SK-N-SH (cell line): ENCODE results near the gene SYNE3. TPM values are rescaled to one million over a fixed set of nuclear protein-coding genes. Genes with fewer than 3 reads are reported as not detected.

Experiments used
- CTCF ChIA-PET: fragments of 300-600, 350-600 bp; formaldehyde crosslinking; extraction: SDS; loops from one replicate; lab custom pipeline; 2021; lab: Yijun Ruan, JAX
- POLR2A ChIA-PET: fragments of 350-600 bp; sonication (Branson Sonifier 250); formaldehyde crosslinking; extraction: SDS; loops from one replicate; lab custom pipeline; 2020; ENCODE audit warnings: antibody characterized with exemption, inconsistent platforms; lab: Yijun Ruan, JAX
- DNase-seq: peaks from one replicate; pipeline ENCODE4 v3.0.0; 2012
- H2AFZ ChIP-seq: fragments of 200-600 bp; sonication (generic); 2 replicates; pipeline ENCODE4 v1.8.1; 2016; ENCODE audit warnings: antibody characterized with exemption, mild to moderate bottlenecking, low read depth
- H3F3A ChIP-seq: fragments of 200-600 bp; sonication (generic); replicated peaks from 2 replicates; pipeline ENCODE3; 2016; ENCODE audit warnings: antibody characterized with exemption, mild to moderate bottlenecking; ENCODE audit not compliant: insufficient read depth
- H3K27ac ChIP-seq, 2 experiments: fragments of 200-500 bp in 1 of 2; fragments of 200-600 bp in 1 of 2; sonication (Bioruptor generic) in 1 of 2; sonication (generic), shearing (Covaris generic) in 1 of 2; 2 replicates each; pipeline versions ENCODE4 v1.5.1 to v1.6.1; 2014 to 2016; ENCODE audit warnings: low read depth in 2 of 2, inconsistent platforms in 1 of 2, low read length in 1 of 2, mild to moderate bottlenecking in 1 of 2, mixed read lengths in 1 of 2
- H3K27me3 ChIP-seq: fragments of 200-600 bp; sonication (generic), shearing (Covaris generic); 2 replicates; pipeline ENCODE4 v1.6.1; 2016; ENCODE audit warnings: mixed run types; ENCODE audit not compliant: insufficient read depth
- H3K36me3 ChIP-seq, 2 experiments: fragments of 200-500 bp in 1 of 2; fragments of 200-600 bp in 1 of 2; sonication (Bioruptor generic) in 1 of 2; sonication (generic) in 1 of 2; replicated peaks in 1 of 2; 2 replicates each; pipeline versions ENCODE3 to v1.5.1; 2014 to 2016; ENCODE audit warnings: low read length in 1 of 2, mild to moderate bottlenecking in 1 of 2; ENCODE audit not compliant: insufficient read depth in 2 of 2, control insufficient read depth in 1 of 2
- H3K4me1 ChIP-seq, 2 experiments: fragments of 200-500 bp in 1 of 2; fragments of 200-600 bp in 1 of 2; sonication (Bioruptor generic) in 1 of 2; sonication (generic), shearing (Covaris generic) in 1 of 2; 2 replicates each; pipeline versions ENCODE4 v1.5.1 to v1.6.1; 2014 to 2016; ENCODE audit warnings: low read depth in 1 of 2, low read length in 1 of 2, mixed run types in 1 of 2; ENCODE audit not compliant: insufficient read depth in 2 of 2, control insufficient read depth in 1 of 2
- H3K4me2 ChIP-seq: fragments of 200-600 bp; sonication (generic), shearing (Covaris generic); 2 replicates; pipeline ENCODE4 v1.6.1; 2017; ENCODE audit warnings: mixed run types
- H3K4me3 ChIP-seq, 2 experiments: fragments of 200-500 bp in 1 of 2; fragments of 200-600 bp in 1 of 2; sonication (Bioruptor generic) in 1 of 2; sonication (generic), shearing (Covaris generic) in 1 of 2; 2 replicates each; pipeline versions ENCODE4 v1.5.1 to v1.8.1; 2014 to 2016; ENCODE audit warnings: low read depth in 2 of 2, inconsistent platforms in 1 of 2, low read length in 1 of 2, mild to moderate bottlenecking in 1 of 2, mixed read lengths in 1 of 2, moderate library complexity in 1 of 2
- H3K79me2 ChIP-seq: fragments of 200-600 bp; sonication (generic); 2 replicates; pipeline ENCODE4 v1.8.1; 2017; ENCODE audit warnings: mild to moderate bottlenecking; ENCODE audit not compliant: insufficient read depth
- H3K9ac ChIP-seq: fragments of 200-600 bp; sonication (generic); 2 replicates; pipeline ENCODE4 v1.6.1; 2017; ENCODE audit warnings: mixed run types
- H3K9me2 ChIP-seq: fragments of 200-600 bp; sonication (generic); 2 replicates; pipeline ENCODE4 v1.6.1; 2017; ENCODE audit warnings: mixed run types
- H3K9me3 ChIP-seq: fragments of 200-600 bp; sonication (generic); 2 replicates; pipeline ENCODE4 v1.6.1; 2017; ENCODE audit warnings: mixed run types, mild to moderate bottlenecking, moderate library complexity
- H4K20me1 ChIP-seq: fragments of 200-600 bp; sonication (generic); 2 replicates; pipeline ENCODE4 v1.6.1; 2017; ENCODE audit warnings: mild to moderate bottlenecking, mixed run types; ENCODE audit not compliant: insufficient read depth
- ELF1 ChIP-seq: IDR thresholded peaks from 2 replicates; pipeline ENCODE4 v1.4.0; 2012
- EP300 ChIP-seq, 2 experiments: IDR thresholded peaks; 2 replicates each; pipeline versions ENCODE4 v1.4.0 to v1.6.1; 2012; ENCODE audit warnings: borderline replicate concordance in 1 of 2, low read depth in 1 of 2, low read length in 1 of 2
- GATA2 ChIP-seq: sonication (generic); formaldehyde crosslinking; IDR thresholded peaks from 2 replicates; pipeline ENCODE4 v1.5.0; 2020; ENCODE audit warnings: mild to moderate bottlenecking, missing genetic modification reagents
- MXI1 ChIP-seq: IDR thresholded peaks from 2 replicates; pipeline ENCODE4 v1.6.1; 2012; ENCODE audit warnings: mild to moderate bottlenecking, low read depth, low read length, improper control_type of control experiment
- PBX3 ChIP-seq: IDR thresholded peaks from 2 replicates; pipeline ENCODE4; 2012
- RCOR1 ChIP-seq: fragments of 150-350 bp; IDR thresholded peaks from 2 replicates; pipeline ENCODE4 v1.6.1; 2017; ENCODE audit warnings: antibody characterized with exemption, low read length
- RFX5 ChIP-seq: IDR thresholded peaks from 2 replicates; pipeline ENCODE4 v1.6.1; 2012; ENCODE audit warnings: mild to moderate bottlenecking, improper control_type of control experiment, low read length
- TEAD4 ChIP-seq: IDR thresholded peaks from 2 replicates; pipeline ENCODE4 v1.4.0; 2012; ENCODE audit warnings: mild to moderate bottlenecking, borderline replicate concordance; ENCODE audit not compliant: insufficient read depth
- WGBS: methylation state at CpG from one replicate; pipeline ENCODE4 v1.1.6; 2017; ENCODE audit warnings: low lambda C conversion rate; 5-methylcytosine and 5-hydroxymethylcytosine counted together
- polyA plus RNA-seq, 3 experiments: library from polyadenylated mRNA; depleted of rRNA; stranded (reverse); fragments of >200 nt; gene quantifications; 2 replicates each; pipeline ENCODE4 v1.2.3, GENCODE V29; 2012
- TF ChIP-seq, protein P1 (sequence below): fragments of 200-600 bp; sonication (generic); IDR thresholded peaks from 2 replicates; pipeline ENCODE4 v1.6.1; 2017; ENCODE audit warnings: antibody characterized with exemption, mild to moderate bottlenecking, moderate library complexity
- TF ChIP-seq, protein P2 (sequence below): IDR thresholded peaks from 2 replicates; pipeline ENCODE4 v1.4.0; 2012; ENCODE audit warnings: low read depth
- TF ChIP-seq, protein P3 (sequence below): IDR thresholded peaks from 2 replicates; pipeline ENCODE4 v1.4.0; 2012; ENCODE audit warnings: low read depth, borderline replicate concordance

The SYNE3 gene
- polyA plus RNA-seq, 1 of the 3 experiments (the other 2 are of a cell fraction): 2.0 TPM

GRCh38 chr14:95477411-95478269 lies 38.8 kb downstream of the SYNE3 start:
- peaks cover 3 to 31% of the 10 kb centered on the region in 2 experiments; a peak in 2 of 4 replicates for H3K4me1 ChIP-seq
- H3K79me2 ChIP-seq: peaks cover 3% of the 10 kb centered on the region; the same call in 1 of the 2 replicates
- H2AFZ ChIP-seq: no peak overlapping the region
- CTCF ChIA-PET: no interaction called here
- no peaks in the 10 kb centered on the region for H4K20me1 ChIP-seq
- no peak overlapping the region for H3K4me3 ChIP-seq
- no peaks in the 10 kb centered on the region for H3K9me2 ChIP-seq
- TF ChIP-seq RFX5: no peak
- TF ChIP-seq ELF1: no peak
- no peak for TF ChIP-seq MXI1
- TF ChIP-seq EP300 (IDR thresholded peaks at IDR 0.05; ENCODE audit: borderline replicate concordance in 1 of 2, low read depth in 1 of 2, low read length in 1 of 2): no peak
- TF ChIP-seq, protein P1, sequence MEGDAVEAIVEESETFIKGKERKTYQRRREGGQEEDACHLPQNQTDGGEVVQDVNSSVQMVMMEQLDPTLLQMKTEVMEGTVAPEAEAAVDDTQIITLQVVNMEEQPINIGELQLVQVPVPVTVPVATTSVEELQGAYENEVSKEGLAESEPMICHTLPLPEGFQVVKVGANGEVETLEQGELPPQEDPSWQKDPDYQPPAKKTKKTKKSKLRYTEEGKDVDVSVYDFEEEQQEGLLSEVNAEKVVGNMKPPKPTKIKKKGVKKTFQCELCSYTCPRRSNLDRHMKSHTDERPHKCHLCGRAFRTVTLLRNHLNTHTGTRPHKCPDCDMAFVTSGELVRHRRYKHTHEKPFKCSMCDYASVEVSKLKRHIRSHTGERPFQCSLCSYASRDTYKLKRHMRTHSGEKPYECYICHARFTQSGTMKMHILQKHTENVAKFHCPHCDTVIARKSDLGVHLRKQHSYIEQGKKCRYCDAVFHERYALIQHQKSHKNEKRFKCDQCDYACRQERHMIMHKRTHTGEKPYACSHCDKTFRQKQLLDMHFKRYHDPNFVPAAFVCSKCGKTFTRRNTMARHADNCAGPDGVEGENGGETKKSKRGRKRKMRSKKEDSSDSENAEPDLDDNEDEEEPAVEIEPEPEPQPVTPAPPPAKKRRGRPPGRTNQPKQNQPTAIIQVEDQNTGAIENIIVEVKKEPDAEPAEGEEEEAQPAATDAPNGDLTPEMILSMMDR: no peak
- no peak for TF ChIP-seq RCOR1
- no peak for TF ChIP-seq PBX3
- TF ChIP-seq GATA2: no peak
- no peak for TF ChIP-seq TEAD4
- TF ChIP-seq, protein P2, sequence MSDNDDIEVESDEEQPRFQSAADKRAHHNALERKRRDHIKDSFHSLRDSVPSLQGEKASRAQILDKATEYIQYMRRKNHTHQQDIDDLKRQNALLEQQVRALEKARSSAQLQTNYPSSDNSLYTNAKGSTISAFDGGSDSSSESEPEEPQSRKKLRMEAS: no peak
- TF ChIP-seq, protein P3, sequence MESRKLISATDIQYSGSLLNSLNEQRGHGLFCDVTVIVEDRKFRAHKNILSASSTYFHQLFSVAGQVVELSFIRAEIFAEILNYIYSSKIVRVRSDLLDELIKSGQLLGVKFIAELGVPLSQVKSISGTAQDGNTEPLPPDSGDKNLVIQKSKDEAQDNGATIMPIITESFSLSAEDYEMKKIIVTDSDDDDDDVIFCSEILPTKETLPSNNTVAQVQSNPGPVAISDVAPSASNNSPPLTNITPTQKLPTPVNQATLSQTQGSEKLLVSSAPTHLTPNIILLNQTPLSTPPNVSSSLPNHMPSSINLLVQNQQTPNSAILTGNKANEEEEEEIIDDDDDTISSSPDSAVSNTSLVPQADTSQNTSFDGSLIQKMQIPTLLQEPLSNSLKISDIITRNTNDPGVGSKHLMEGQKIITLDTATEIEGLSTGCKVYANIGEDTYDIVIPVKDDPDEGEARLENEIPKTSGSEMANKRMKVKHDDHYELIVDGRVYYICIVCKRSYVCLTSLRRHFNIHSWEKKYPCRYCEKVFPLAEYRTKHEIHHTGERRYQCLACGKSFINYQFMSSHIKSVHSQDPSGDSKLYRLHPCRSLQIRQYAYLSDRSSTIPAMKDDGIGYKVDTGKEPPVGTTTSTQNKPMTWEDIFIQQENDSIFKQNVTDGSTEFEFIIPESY: no peak
- WGBS: 85% methylated on average over 14 of the region's 17 CpGs
- H3K36me3 ChIP-seq: peaks cover 0 to 2% of the 10 kb centered on the region in 2 experiments
- H3K9me3 ChIP-seq: no peaks in the 10 kb centered on the region
- POLR2A ChIA-PET: no interaction called here
- H3K4me2 ChIP-seq: no peak overlapping the region
- no peak overlapping the region for H3K27ac ChIP-seq
- H3K9ac ChIP-seq: no peak overlapping the region
- H3F3A ChIP-seq: no peaks in the 10 kb centered on the region
- no peak for DNase-seq
- no peaks in the 10 kb centered on the region for H3K27me3 ChIP-seq
